Measurements from ENCODE around the gene RTP2. TPM values are rescaled to one million over a fixed set of nuclear protein-coding genes. Genes with fewer than 3 reads are reported as not detected.
A peak's percentile ranks its signal among the peaks of the same experiment; 100 is the strongest.

Gene RTP2
- total RNA-seq, 4 donors from 2014 or later, result not detected

- Histone ChIP-seq H3K36me3 (peaks cover 7 to 23% (median 11%) of the 10 kb centered on the region in 3 donors), H3K4me1 (peaks cover 24 to 78% (median 25%) of the 10 kb centered on the region in 3 donors), H3K4me3 (peak overlapping the region; percentile 69 to 82 (median 74)), H3K9me3 (no peaks in the 10 kb centered on the region), H3K27ac (peak overlapping the region; percentile 96 to 99 (median 98)), H3K27me3 (no peaks in the 10 kb centered on the region)
- no peak for DNase-seq
- TF ChIP-seq CTCF (IDR thresholded peaks at IDR 0.05) (peak in 4 of 6 experiments; percentile 4 to 21 (median 15)), POLR2A (IDR thresholded peaks at IDR 0.05) (peak in 1 of 4 donors; percentile 35)
- 1 to 2% methylated on average over 24 to 28 of the region's 41 CpGs for WGBS, 2 donors
- intact Hi-C loops (cut with DNase I), result loop anchor here (10.0 kb wide), 1 partner anchor 1407 kb away; no protein-coding TSS in a partner anchor
Measured at GRCh38 chr3:187737368-187738070, 35.2 kb upstream of the RTP2 start.

GRCh38 chr3:187737006-187737367, 34.6 kb upstream of the RTP2 start:
- intact Hi-C loops (cut with DNase I), result loop anchor here (10.0 kb wide), 1 partner anchor 1408 kb away; no protein-coding TSS in a partner anchor
- 0 to 29% methylated on average over 1 to 3 of the region's 4 CpGs for WGBS, 2 donors
- Histone ChIP-seq H3K4me3 (peak overlapping the region; percentile 69 to 82 (median 74)), H3K27me3 (no peaks in the 10 kb centered on the region), H3K9me3 (no peaks in the 10 kb centered on the region), H3K27ac (peak overlapping the region; percentile 96 to 99 (median 98)), H3K4me1 (peaks cover 24 to 73% (median 25%) of the 10 kb centered on the region in 3 donors), H3K36me3 (peaks cover 7 to 28% (median 11%) of the 10 kb centered on the region in 3 donors)
- no peak for TF ChIP-seq CTCF (IDR thresholded peaks at IDR 0.05)
- no peak for TF ChIP-seq POLR2A (IDR thresholded peaks at IDR 0.05)
- no peak for DNase-seq

GRCh38 chr3:187736418-187736871, 34.1 kb upstream of the RTP2 start:
- no peak for DNase-seq
- Histone ChIP-seq H3K36me3 (peaks cover 12 to 34% (median 17%) of the 10 kb centered on the region in 3 donors), H3K4me1 (peaks cover 24 to 67% (median 25%) of the 10 kb centered on the region in 3 donors), H3K4me3 (peak overlapping the region; percentile 69 to 82 (median 74)), H3K9me3 (no peaks in the 10 kb centered on the region), H3K27ac (peak overlapping the region; percentile 80 to 99 (median 98)), H3K27me3 (no peaks in the 10 kb centered on the region)
- 38% methylated on average over 6 to 8 of the region's 8 CpGs for WGBS, 2 donors
- intact Hi-C loops (cut with DNase I), result loop anchor here (10.0 kb wide), 1 partner anchor 1408 kb away; no protein-coding TSS in a partner anchor
- TF ChIP-seq CTCF (IDR thresholded peaks at IDR 0.05), result no peak
- no peak for TF ChIP-seq POLR2A (IDR thresholded peaks at IDR 0.05)

GRCh38 chr3:187735837-187736236, 33.5 kb upstream of the RTP2 start:
- Histone ChIP-seq H3K27ac (peak overlapping the region; percentile 80 to 99 (median 98)), H3K36me3 (peaks cover 18 to 40% (median 22%) of the 10 kb centered on the region in 3 donors), H3K27me3 (no peaks in the 10 kb centered on the region), H3K4me1 (peaks cover 24 to 61% (median 25%) of the 10 kb centered on the region in 3 donors), H3K9me3 (no peaks in the 10 kb centered on the region), H3K4me3 (peak overlapping the region in 2 of 4 donors; percentile 77 to 82)
- no peak for TF ChIP-seq CTCF (IDR thresholded peaks at IDR 0.05)
- no peak for TF ChIP-seq POLR2A (IDR thresholded peaks at IDR 0.05)
- intact Hi-C loops (cut with DNase I), result loop anchor here (10.0 kb wide), 1 partner anchor 1409 kb away; no protein-coding TSS in a partner anchor
- WGBS, 2 donors, result 17 to 35% methylated on average over 3 of the region's 3 CpGs
- no peak for DNase-seq

GRCh38 chr3:187735383-187735782, 33.0 kb upstream of the RTP2 start:
- intact Hi-C loops (cut with DNase I), result loop anchor here (10.0 kb wide), 1 partner anchor 1409 kb away; no protein-coding TSS in a partner anchor
- Histone ChIP-seq H3K27ac (peak overlapping the region; percentile 7 to 99 (median 98)), H3K4me3 (no peak overlapping the region), H3K9me3 (no peaks in the 10 kb centered on the region), H3K36me3 (peaks cover 22 to 44% (median 26%) of the 10 kb centered on the region in 3 donors), H3K4me1 (peaks cover 20 to 57% (median 21%) of the 10 kb centered on the region in 3 donors), H3K27me3 (no peaks in the 10 kb centered on the region)
- 70 to 79% methylated on average over 3 of the region's 3 CpGs for WGBS, 2 donors
- DNase-seq, result no peak
- TF ChIP-seq CTCF (IDR thresholded peaks at IDR 0.05) (no peak), POLR2A (IDR thresholded peaks at IDR 0.05) (no peak)

All from esophagus squamous epithelium (tissue), 5 donors.